Fibroblast of skin of back (primary cell): ENCODE measurements around the gene GRK5.

ENCODE experiments used
- DNase-seq: peaks from one replicate; pipeline ENCODE4 v3.0.0-alpha.2; 2013

GRK5 gene

DNA sequence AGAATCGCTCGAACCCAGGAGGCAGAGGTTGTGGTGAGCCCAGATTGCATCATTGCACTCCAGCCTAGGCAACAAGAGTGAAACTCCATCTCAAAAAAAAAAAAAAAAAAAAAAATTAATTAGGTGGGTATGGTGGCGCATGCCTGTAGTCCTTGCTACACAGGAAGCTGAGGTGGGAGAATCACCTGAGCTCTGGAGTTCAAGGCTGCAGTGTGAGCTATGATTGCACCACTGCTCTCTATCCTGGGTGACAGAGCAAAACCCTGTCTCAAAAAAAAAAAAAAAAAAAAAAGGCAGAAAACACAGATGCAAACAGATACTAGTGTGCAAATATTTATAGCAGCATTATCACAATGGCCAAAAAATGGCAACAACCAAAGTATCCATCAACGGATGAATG lies 200.7 kb downstream of the GRK5 start:
- DNase-seq, result no peak

GRCh38 chr10:119408969-119409371 lies 201.6 kb downstream of the GRK5 start:
- no peak for DNase-seq

GRCh38 chr10:119409385-119409784 lies 202.0 kb downstream of the GRK5 start:
- no peak for DNase-seq

GRCh38 chr10:119409906-119410305 lies 202.5 kb downstream of the GRK5 start:
- DNase-seq, result no peak

GRCh38 chr10:119410361-119411116 lies 203.2 kb downstream of the GRK5 start:
- no peak for DNase-seq

DNA sequence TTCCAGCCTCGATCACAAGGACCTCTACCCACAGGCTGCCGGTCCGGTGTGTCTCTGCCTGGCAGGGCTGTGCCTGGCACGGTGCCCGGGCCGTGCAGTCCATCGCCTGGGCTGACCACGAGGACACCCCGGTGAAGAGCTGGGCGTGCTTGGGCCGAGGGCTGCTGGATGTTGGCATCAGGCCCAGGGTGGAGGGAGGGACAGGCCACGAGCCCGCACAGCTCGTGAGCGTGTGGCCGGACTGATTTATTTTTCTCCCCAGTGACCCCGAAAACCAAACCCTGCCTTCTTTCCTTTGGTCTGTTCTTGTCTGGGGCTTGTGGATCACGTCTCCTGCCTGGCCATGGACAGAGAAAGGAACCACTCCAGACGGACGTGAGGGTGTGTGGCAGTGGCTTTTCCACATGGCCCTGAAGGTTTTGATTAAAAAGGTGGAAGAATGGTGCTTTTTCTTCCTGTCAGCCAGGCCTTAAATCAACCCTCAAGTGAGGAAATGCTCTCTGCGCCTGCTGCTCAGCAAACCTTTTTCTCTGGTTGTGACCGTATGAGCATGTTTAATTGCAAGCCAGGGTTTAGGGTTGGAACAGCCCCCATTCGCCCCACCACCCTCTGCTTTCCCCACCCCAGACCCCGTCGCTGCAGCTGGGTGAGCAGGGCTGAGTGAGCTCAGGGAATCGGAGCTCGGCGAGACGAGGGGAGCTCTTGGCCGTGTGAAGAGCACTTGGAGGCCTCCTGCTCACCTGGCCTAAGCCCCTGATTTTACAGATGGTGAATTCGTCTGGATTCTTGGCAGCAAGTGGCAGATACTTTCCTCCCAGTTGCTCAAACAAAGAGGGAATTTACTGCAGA lies 205.1 kb downstream of the GRK5 start:
- DNase-seq, result no peak

DNA sequence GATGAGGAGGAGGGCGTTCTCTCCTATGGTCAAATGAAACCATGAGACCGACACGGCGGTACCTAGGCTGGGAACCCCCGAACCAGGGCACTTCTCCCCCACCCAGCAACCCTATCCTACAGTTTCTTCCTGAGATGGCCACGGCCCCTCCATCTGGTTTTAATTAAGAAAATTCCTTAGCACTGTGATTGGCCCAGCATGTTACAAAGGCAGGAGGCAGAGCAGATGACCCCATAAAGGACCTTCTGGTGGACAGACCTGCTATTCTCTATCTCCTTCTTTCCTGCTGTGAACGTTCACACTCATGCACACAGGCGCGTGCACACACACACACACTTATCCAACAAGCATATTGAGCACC lies 205.7 kb downstream of the GRK5 start:
- DNase-seq, result peak; percentile 53

- DNase-seq, result no peak
Observed at GRCh38 chr10:119413471-119414080, 206.2 kb downstream of the GRK5 start.

GRCh38 chr10:119414081-119414611 lies 206.8 kb downstream of the GRK5 start:
- peak; percentile 81 for DNase-seq

DNA sequence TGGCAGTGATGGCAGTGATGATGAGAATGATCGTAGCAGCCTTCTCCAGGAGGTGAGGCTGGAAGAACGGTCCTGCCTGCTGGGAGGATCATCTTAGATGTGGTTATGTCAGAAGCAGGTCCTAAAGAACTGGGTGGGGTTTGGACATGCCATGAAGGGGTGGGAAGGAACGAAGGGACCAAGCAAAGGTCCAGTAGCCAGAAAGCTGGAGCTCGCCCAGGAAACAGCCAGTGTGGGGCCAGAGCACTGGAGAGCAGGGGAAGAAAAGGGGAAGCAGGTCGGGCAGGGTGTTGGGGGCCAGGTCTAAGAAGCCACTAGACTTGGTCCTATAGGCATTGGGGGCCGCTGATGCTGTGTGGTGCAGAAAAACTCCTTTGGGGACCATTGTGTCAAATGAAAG lies 207.8 kb downstream of the GRK5 start:
- no peak for DNase-seq

GRCh38 chr10:119415536-119416503 lies 208.4 kb downstream of the GRK5 start:
- no peak for DNase-seq

- DNase-seq, result peak; percentile 57
Observed at GRCh38 chr10:119416855-119417254, 209.5 kb downstream of the GRK5 start.

DNA sequence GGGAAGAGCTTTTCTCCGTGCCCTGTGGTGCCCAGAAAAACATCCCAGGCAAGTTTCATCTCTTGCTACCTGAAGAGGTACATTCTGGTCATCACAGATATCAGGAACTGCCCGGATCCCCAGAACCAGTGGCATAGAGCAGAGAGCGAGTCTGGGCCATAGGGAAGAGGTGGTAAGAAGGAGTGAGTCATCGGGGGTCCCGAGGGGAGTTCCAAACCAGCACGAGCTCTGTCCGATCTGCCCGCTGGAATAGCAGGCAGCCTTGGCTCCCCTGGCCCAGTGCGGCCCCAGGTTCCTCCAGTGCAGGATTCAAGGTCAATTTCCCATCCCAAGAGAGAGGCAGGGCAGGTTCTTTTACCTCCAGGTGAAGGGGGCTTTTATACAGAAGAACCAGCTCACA lies 210.5 kb downstream of the GRK5 start:
- no peak for DNase-seq

DNA sequence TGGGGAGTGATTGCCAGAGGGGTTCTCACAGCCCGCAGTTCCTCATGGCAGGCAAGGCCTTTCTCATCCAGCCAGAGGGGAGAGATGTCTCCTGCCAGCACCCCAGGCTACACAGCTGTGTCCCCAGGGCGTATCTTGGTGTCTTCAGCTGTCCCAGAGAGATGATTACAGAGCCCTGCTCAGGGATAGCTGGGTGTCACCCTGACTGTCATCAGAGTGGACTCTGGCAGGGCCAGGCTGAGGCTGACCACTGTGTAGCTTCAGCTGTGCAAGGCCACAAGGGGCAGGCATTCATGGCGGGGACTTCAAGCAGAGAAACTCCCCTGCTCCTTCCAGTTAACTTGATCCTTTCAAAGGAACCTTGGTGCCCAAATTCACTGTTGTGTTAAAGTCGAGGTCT lies 211.0 kb downstream of the GRK5 start:
- no peak for DNase-seq

- no peak for DNase-seq
Observed at GRCh38 chr10:119419931-119420330, 212.6 kb downstream of the GRK5 start.

DNA sequence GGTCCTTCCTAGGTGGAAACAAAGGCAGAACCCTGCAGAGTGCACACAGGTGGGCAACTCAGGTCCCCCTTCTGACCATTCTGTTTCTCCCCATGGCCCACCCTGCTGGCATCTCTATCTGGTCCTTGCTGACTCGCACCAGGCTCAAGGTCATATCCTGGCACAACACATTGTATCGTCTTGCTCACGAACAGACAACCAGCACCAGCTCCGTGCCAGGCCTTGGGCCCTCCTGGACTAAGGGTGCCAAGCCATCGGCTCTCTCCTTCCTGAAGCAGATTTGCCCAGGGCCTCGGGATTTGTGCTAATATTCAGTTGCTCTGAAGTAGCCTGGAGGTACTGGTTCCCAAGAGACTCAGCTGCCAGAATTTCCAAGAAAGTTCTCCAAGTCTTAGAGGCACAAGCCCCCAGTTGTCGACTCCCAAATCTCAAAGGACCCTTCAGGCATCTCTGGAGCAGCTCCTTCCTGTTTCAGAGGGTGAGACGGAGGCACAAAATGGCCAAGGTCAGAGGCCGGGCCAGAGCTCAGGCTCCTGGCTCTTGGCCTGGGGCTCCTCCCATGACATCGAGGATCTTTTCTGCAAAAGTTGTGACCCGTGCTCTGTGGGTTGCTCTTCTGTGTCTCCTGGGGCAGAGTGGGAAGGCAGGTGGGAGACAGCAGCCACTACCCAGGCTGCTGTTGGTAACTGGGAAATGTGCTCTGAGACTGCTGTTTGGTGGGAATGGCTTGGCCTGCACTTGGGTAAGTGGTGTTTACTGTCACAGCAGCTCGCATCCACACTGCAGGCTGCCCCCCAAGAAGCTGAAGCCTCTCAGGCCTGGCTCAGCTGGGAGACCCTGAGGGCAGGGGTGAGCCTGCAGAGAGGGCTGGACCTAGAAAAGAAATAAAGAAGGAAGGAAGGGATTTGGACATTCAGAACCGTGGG lies 213.8 kb downstream of the GRK5 start:
- DNase-seq, result no peak

DNA sequence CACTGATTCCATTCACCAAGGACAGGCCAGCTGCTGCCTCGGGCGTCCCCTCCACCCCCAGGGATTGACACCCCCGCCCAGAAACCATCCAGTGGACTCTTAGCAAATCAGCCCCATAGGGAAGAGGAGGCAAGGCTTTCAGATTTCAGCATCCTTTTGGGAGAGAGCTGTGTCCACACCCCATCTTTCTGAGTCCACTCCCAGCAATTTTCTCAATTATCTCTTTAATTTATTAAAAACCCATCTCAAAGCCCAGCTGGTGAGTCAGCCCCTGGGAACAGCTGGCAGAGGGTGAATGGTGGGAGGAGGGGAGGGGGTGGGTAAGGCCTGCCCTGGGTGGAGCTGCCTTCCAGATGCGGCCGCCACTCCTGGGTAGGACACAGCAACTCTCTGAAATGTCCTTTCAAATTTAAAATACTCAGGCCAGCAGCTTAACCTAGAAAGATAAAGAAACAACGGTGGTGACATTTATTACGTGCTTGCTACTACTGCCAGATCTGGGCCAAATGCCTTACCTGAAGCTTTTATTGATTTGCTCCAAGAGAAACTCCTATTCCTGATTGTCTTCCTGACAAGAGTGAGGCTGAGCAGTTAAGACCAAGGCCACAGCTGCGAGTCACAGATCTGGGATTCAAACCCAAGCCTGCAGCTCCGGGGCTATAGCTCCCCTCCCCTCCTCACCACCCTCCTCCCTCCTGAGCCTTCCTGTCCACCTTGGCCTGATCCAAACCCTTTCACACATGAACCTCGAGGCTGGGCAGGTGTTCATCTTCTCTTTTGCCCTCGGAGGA lies 214.7 kb downstream of the GRK5 start:
- peak; percentile 56 for DNase-seq

DNA sequence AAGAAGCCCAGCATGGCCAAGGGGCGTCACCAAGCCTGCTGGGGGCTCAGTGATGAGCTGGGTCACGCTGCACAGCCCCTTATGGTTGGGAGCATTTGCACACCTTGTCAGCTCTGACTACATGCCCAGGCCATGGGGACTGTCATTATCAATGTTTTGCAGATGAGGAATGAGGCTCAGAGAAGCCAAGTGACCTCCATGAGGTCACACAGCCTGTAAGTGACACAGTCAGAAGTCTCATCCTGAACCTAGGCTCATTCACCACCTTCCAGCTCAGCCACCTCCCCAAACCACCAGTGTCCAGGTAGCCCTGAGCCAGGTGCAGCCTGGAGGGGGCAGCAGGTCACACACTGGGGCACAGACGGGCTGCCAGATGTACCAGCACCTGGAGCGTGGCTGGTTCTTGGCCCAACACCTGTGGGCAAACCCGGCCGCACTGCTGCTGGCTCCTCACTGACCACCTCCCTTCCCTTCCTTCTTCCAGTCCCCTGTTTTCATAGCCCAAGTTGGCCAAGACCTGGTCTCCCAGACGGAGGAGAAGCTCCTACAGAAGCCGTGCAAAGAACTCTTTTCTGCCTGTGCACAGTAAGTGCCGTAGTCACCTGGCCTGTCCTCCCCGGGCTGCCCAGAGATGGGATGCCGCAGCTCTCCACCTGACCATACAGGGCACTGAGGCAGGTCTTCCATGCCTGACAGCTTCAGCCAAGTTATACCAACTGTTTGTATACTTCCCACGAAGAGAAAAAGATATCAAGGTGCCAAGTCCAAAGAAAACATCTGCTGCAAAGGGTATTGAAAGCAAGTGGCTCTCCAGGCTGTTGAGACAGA lies 215.5 kb downstream of the GRK5 start:
- DNase-seq, result no peak
